Spleen (tissue), 7 donors: ENCODE measurements around the gene INSM1.

Source experiments
- CTCF ChIP-seq, 11 experiments: fragments of 200-600 bp in 7 of 11; fragments of 450-650 bp in 4 of 11; sonication (generic) in 4 of 11; IDR thresholded peaks in 8 of 11; conservative IDR thresholded peaks in 3 of 11; 1 replicate in 7 of 11; 2 replicates in 4 of 11; pipeline versions ENCODE4 v1.4.0 to v1.8.0; 2016 to 2021; ENCODE audit warnings: antibody characterized with exemption in 11 of 11, inconsistent platforms in 4 of 11, mild to moderate bottlenecking in 1 of 11
- POLR2A ChIP-seq, 3 donors: fragments of 450-650 bp; IDR thresholded peaks; one replicate each; pipeline ENCODE4 v1.5.1; 2017; ENCODE audit warnings: antibody characterized with exemption in 3 of 3, mild to moderate bottlenecking in 1 of 3
- POLR2AphosphoS5 ChIP-seq, 3 donors: sonication (generic); formaldehyde crosslinking; IDR thresholded peaks; one replicate each; pipeline ENCODE4 v1.5.1; 2017; ENCODE audit warnings: antibody characterized with exemption in 3 of 3
- donor health status: DM: no; HTN: no; CAD: no; lungs with moderate emphysema.
- donor health status: DM: no; HTN: no; CAD: no.
- donor health status: DM: no; HTN: no; CAD: no.

GRCh38 chr20:20327746-20328145 lies 40.2 kb upstream of the INSM1 start:
- no peak for TF ChIP-seq CTCF (IDR thresholded peaks at IDR 0.05 in 8 of 11, conservative IDR thresholded peaks at IDR 0.05 in 3 of 11)
- no peak for TF ChIP-seq POLR2AphosphoS5 (IDR thresholded peaks at IDR 0.05)
- TF ChIP-seq POLR2A (IDR thresholded peaks at IDR 0.05), result no peak
